CD4-positive, alpha-beta T cell treated with Interleukin-1 beta for 1 hour (primary cell): Measurements from ENCODE around the gene CAPN5.
A peak's percentile ranks its signal among the peaks of the same experiment; 100 is the strongest.
"Not testable (repeated sequence)": the region's sequence is repeated elsewhere in the genome, so short reads cannot be mapped to it uniquely, and the experiment has no call there.

Source experiments
- DNase-seq, 2 donors: peaks; one replicate each; pipeline ENCODE4 v3.0.0-alpha.2; 2020 to 2022

CAPN5 gene

DNA sequence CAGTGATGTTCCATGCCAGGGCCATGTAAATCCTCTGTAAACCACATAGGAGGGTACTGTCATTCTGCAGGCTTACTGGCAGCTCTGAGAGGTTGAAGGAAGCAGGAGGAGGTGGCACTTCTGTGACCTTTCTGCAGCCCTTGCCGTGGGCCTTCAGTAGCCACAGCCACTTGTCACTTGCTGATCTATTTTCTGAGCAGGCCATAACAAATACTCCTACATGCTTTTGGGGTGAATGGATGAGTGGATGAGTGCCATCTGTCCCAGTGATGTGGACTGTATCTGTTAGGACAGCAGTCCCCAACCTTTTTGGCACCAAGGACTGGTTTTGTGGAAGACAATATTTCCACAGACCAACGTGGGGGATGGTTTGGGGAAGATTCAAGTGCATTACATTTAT lies 22.4 kb upstream of the CAPN5 start:
- no peak for DNase-seq

DNA sequence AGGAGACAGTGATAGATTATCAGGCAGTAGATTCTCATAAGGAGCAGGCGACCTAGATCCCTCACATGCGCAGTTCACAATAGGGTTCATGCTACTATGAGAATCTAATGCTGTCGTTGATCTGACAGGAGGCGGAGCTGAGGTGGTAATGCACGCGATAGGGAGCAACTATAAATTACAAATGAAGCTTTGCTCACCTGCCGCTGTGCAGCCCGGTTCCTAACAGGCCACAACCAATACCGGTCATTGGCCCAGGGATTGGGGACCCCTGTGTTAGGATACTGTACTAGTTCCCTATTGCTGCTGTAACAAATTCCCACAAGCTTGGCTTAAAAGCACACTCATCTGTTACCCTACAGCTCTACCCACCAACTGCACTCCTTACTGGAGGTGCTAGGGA lies 21.9 kb upstream of the CAPN5 start:
- no peak for DNase-seq

- peak; percentile 60 to 62 for DNase-seq
Measured at GRCh38 chr11:77046060-77046501, 20.7 kb upstream of the CAPN5 start.

- peak; percentile 89 to 96 for DNase-seq
Measured at GRCh38 chr11:77047007-77047927, 19.5 kb upstream of the CAPN5 start.

DNA sequence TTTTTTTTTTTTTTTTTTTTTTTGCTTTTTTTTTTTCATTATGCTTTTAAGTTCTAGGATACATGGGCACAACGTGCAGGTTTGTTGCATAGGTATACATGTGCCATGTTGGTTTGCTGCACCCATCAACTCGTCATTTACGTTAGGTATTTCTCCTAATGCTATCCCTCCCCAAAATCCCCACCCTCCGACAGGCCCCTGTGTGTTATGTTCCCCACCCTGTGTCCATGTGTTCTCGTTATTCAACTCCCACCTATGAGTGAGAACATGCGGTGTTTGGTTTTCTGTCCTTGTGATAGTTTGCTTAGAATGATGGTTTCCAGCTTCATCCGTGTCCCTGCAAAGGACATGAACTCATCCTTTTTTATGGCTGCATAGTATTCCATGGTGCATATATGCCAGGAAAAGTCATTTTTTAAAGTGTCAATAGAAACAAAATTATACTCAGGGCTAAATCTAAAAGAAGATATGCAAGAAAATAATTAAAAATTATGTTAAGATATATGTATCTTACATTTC lies 18.8 kb upstream of the CAPN5 start:
- not testable (repeated sequence) for DNase-seq

GRCh38 chr11:77049026-77049425 lies 17.7 kb upstream of the CAPN5 start:
- no peak for DNase-seq

- DNase-seq, result no peak
Measured at GRCh38 chr11:77051511-77051910, 15.3 kb upstream of the CAPN5 start.

DNA sequence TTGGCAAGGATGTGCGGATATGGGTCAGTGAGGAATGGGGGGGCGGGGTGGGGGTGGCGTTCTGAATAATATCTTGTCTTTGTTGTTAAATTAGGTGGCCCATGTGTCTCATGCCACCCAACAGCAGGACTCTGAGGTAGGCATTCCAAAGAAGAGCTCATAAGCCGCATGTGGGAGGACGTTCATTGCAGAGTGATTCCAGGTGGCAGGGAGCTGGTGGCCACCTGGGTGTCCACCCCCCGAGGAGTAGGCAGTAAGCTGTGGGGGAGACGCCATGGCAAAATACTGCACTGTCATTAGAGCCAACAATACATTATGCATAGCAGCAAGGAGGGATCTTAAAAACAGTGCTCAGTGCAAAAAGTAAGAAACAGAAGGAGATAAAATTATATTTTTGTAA lies 14.3 kb upstream of the CAPN5 start:
- no peak for DNase-seq

DNA sequence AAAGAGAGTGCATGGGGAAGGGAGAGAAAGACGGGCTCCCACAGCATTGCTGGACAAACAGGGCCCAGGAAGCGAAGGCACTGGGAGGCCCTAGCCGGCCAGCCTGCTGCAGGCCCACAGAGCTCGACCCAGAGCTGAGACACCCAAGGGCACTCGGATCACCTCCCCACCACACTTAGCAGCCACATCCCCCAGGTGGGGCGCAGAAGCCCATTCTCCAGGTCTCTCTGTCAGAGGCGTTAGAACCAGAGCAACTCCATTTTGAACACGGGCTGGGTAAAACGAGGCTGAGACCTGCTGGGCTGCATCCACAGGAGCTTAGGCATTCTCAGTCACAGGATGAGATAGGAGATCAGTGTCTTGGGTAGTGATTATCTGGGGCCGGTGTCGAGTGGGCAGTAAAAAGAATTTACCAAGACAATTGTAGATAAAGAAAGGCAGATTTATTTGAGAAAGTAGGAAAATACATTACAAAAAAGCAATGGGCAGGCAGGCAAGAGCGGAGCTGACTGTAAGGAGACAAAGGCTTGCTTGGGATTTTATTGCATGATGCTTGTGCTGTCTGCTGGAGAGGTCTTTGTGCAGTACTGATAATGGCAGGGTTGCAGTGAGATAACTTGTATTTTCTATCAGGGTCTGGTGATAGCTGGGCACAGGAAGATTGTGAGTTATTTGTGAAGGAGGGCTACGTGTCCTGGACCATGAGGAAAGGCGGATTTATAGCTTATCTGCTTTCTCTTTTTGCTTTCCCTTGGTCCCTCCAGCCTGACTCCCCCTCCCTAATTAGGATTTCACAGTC lies 13.4 kb upstream of the CAPN5 start:
- no peak for DNase-seq

- DNase-seq, result no peak
Measured at GRCh38 chr11:77054084-77054483, 12.7 kb upstream of the CAPN5 start.

DNA sequence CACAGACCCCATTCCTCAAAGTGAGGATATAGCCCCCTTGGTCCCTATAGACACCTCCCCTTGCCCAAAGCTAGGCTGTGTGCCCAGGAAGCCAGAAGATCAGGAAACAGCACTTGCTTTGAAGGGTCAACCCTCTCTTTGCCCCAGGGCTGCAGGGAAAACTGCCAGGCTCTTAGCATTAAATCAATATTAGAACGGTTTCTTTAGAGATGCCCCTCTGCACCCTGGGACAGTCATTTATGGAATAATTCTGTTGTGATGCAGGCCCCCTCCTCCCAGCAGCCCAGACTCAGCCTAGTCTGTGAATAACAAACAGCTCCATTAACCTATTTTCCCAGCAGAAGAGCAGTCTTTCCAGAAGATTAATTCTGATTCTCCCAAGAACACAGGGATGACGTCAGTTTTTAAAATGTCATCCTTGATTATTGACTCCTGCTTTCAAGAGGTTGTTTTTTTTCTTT lies 11.6 kb upstream of the CAPN5 start:
- no peak for DNase-seq

DNA sequence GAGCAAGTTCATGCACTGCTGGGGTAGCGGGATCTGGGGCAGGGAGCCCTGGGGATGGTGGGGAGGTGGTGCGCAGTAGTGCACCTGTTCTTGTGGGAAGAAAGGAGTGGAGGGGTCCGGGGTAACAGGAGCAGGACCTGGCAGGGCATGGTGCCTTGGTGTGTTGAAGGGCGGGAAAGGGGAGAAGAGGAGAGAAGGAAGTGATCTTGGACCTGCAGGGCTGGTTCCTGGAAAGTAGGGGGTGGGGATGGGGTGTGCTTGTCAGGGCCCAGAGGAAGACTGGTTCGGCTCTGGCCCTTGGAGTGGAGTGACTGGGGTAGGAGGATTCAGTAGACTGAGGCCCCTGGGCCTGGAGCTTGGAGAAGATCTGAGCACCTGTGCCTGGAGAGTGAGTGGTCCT lies 10.9 kb upstream of the CAPN5 start:
- DNase-seq, result no peak

DNA sequence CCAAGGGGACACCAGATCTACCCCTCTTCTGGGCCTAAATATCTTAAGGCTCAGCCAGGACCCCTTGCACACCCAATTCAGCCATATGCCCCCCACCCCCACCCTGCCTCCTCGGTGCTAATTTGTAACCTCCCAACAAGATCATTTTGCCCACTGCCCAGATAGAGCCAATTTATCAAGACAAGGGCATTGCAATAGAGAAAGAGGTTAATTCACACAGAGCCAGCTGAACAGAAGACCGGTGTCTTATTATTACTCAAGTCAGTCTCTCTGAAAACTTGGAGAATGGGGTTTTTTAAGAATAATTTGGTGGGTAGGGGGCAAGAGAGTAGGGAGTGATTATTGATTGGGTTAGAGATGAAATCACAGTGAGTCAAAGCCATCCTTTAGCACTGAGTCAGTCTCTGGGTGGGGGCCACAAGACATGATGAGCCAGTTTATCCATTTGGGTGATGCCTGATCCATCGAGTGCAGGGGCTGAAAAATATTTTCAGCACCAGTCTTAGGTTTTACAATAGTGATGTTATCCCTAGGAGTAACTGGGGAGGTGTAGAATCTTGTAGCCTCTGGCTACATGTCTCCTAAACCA lies 9.9 kb upstream of the CAPN5 start:
- DNase-seq, result no peak

DNA sequence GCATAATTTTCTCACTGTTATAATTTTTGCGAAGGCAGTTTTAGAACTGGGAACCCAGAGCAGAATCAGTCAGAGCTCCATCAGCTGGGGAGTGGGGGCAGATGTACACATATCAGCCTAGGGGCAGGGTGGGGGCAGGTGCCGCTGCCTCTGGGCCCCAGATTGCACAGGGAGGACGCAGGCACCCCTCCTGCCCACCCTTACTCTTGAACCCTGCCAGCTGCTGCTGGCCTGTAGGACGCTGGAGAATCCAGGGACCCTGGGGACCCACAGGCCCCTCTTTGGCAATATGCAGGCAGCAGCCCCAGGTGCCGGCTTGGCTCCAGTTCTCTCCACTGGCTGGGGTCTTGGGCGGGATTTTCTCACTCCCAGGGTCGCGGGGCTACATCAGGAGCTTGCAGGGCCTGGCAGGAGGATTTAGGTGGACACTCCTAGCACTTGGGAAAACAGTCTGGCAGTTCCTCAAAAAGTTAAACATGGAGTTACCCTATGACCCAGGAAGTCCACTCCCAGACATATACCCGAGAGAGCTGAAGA lies 8.8 kb upstream of the CAPN5 start:
- no peak for DNase-seq

DNA sequence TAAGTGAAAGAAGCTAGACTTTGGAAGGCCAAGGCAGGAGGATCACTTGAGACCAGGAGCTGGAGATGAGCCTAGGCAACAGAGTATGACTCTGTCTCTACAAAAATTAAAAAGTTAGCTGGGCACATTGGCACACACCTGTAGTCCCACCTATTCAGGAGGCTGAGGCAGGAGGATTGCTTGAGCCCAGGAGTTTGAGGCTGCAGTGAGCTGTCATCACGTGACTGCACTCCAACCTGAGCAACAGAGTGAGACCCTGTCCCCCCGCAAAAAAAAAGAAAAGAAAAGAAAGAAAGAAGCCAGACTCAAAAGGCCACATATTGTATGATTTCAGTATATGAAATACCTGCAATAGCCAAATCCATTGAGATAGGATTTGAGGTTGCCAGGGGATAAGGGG lies 7.9 kb upstream of the CAPN5 start:
- no peak for DNase-seq

DNA sequence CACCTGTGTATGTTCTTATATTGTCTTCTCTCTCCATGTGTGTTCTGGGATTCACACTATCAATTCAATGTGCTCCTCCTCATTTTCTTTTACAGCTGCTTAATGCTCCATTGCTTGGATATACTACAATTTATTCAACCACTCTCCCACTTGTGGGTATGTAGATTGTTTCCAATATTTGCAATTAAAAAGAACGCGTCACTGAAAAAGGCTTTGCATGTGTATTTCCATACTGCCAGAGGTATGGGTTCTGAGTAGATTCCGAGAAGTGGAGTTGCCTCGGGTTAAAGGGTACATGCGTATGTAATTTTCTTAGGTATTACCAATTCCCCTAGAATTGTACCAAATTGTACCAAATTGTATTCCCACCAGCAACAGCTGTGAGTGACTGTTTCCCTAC lies 7.0 kb upstream of the CAPN5 start:
- no peak for DNase-seq

- DNase-seq, result no peak
Measured at GRCh38 chr11:77060234-77060633, 6.5 kb upstream of the CAPN5 start.

DNA sequence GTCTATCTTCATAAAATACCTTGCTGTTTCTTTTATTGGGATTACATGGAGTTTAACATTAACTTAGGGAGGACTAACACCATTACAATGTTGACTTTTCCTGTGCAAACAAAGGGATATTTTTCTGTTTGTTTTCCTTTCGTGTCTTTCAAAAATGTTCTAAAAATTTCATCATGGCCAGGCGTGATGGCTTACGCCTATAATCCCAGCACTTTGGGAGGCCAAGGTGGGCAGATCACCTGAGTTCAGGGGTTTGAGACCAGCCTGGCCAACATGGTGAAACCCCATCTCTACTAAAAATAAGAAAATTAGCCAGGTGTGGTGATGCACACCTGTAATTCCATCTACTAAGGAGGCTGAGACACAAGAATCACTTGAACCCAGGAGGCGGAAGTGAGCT lies 5.5 kb upstream of the CAPN5 start:
- not testable (repeated sequence) for DNase-seq

- no peak for DNase-seq
Measured at GRCh38 chr11:77062924-77063323, 3.8 kb upstream of the CAPN5 start.

DNA sequence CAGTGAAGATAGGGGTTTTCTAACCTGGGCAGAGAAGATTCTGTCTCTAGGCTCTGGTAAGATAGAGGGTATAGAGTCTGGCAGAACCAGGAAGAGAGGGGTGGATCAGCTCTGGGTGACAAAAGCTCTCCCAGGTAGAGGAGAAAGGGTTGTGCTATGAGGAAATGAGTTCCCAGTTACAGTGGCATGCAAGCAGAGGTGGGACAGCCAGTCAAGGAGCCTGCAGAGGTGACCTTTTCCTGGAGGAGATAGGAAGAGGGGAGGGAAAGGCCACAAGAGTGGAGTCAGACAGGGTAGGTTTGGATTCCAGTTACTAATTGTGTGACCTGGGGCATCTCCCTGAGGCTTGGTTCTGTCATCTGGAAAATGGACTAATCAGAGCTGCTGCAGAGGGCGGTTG lies 3.4 kb upstream of the CAPN5 start:
- no peak for DNase-seq

DNA sequence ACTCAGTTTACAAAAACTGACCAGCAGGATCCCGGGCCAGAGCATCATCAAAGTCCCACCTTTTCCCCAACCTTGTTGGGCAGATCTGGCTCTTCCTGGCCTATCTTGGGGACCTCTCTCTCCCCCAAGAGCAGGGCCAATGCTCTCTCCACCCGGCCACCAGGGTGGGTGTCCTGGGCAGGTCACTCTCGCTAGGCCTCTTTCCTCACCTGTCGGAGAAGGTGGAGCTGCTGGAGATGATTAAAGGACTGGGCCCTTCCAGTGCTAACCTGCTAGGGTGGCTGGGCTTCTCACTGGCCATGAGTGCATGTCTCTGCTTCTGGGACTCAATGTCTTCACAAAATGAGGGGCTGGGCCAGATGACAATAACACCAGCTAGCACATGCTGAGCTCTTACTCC lies 2.9 kb upstream of the CAPN5 start:
- no peak for DNase-seq

DNA sequence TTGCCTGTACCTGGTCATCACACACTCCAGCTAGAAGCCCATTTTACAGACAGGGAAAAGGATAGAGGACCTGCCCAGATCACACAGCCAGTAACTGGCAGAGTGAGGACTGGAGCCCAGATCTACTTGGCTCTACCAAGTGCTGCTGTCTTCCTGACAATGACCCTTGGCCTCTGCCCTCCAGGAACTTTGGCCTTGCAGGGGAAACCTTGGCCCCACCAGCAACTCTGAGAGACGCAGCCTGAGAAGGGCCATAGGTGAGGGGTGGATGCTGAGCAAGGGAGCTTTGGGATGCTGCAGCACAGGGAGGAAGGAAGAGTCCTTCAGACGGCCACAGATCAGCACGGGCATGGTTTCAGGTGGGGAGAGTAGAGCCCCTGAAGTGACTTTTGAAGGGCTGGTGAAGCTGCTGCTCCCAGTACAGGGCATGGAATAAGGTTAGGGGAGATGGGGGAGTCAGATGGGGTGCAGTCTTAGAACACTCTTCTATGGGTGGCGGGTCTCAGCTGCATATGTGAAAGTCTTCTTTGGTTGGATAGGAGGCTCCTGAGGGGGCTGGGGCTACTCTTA lies 2.0 kb upstream of the CAPN5 start:
- DNase-seq, result no peak

DNA sequence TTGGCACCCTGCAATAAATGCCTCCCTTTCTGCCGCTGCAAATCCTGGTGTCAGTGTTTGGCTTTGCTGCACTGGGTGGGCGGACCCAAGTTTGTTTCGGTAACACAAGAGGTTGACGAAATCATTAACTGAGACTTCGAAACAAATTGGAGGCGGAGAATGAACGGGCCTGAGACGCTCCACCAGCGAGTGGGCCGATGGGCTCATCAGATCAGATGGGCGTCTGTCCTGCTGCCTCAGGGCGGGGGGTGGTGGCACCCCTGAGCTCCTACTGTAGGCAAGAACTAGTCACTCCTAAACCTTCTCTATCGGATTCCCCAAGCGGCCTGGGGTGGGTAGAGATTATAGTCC lies 918 bp upstream of the CAPN5 start:
- DNase-seq, result no peak
